Stimulated activated CD8-positive, alpha-beta memory T cell treated with anti-CD3 and anti-CD28 coated beads, Interleukin-12 subunit alpha, Interleukin-12 subunit beta, amount 100 ng/mL, for 4 hours (primary cell): ENCODE results near the gene TANC1.
"Not testable (repeated sequence)": the region's sequence is repeated elsewhere in the genome, so short reads cannot be mapped to it uniquely, and the experiment has no call there.

Source experiments
- DNase-seq: peaks from one replicate; pipeline ENCODE4 v3.0.0-alpha.2; 2020; ENCODE audit warnings: low read depth

The TANC1 gene

GRCh38 chr2:159029936-159030335 lies 61.5 kb downstream of the TANC1 start:
- DNase-seq = no peak

- no peak for DNase-seq
Observed at GRCh38 chr2:159030674-159031380, 62.4 kb downstream of the TANC1 start.

GRCh38 chr2:159032146-159032545 lies 63.7 kb downstream of the TANC1 start:
- no peak for DNase-seq

- no peak for DNase-seq
Observed at GRCh38 chr2:159032580-159032979, 64.1 kb downstream of the TANC1 start.

GRCh38 chr2:159034713-159035112 lies 66.3 kb downstream of the TANC1 start:
- DNase-seq = no peak

- DNase-seq = no peak
Observed at GRCh38 chr2:159035790-159036411, 67.5 kb downstream of the TANC1 start.

- not testable (repeated sequence) for DNase-seq
Observed at GRCh38 chr2:159036461-159036860, 68.0 kb downstream of the TANC1 start.

- not testable (repeated sequence) for DNase-seq
Observed at GRCh38 chr2:159041328-159041727, 72.9 kb downstream of the TANC1 start.

GRCh38 chr2:159042115-159042850 lies 73.8 kb downstream of the TANC1 start:
- no peak for DNase-seq

GRCh38 chr2:159043710-159044109 lies 75.3 kb downstream of the TANC1 start:
- DNase-seq = no peak

- DNase-seq = no peak
Observed at GRCh38 chr2:159044804-159045286, 76.4 kb downstream of the TANC1 start.

GRCh38 chr2:159045545-159046454 lies 77.4 kb downstream of the TANC1 start:
- no peak for DNase-seq

- no peak for DNase-seq
Observed at GRCh38 chr2:159046966-159047365, 78.5 kb downstream of the TANC1 start.

- no peak for DNase-seq
Observed at GRCh38 chr2:159050426-159050825, 82.0 kb downstream of the TANC1 start.

- DNase-seq = no peak
Observed at GRCh38 chr2:159051133-159051532, 82.7 kb downstream of the TANC1 start.

- no peak for DNase-seq
Observed at GRCh38 chr2:159051661-159052060, 83.2 kb downstream of the TANC1 start.

GRCh38 chr2:159052157-159052601 lies 83.7 kb downstream of the TANC1 start:
- DNase-seq = no peak

GRCh38 chr2:159053161-159054031 lies 85.0 kb downstream of the TANC1 start:
- DNase-seq = no peak

GRCh38 chr2:159054032-159054334 lies 85.5 kb downstream of the TANC1 start:
- DNase-seq = no peak

GRCh38 chr2:159054985-159055384 lies 86.5 kb downstream of the TANC1 start:
- DNase-seq = no peak

- no peak for DNase-seq
Observed at GRCh38 chr2:159060518-159060917, 92.1 kb downstream of the TANC1 start.
